GM10266 (cell line): ENCODE measurements around the gene SIRT6.
"Not testable (repeated sequence)": the region's sequence is repeated elsewhere in the genome, so short reads cannot be mapped to it uniquely, and the experiment has no call there.

ENCODE experiments used
- DNase-seq: peaks from one replicate; pipeline ENCODE4 v3.0.0; 2012; ENCODE audit errors: extremely low spot score
- TF ChIP-seq, protein P1 (sequence below): IDR thresholded peaks from 2 replicates; pipeline ENCODE4 v1.5.1; 2012; ENCODE audit warnings: mild to moderate bottlenecking, low read depth; ENCODE audit not compliant: control insufficient read depth, insufficient read depth; ENCODE audit errors: missing control alignments

The SIRT6 gene

DNA sequence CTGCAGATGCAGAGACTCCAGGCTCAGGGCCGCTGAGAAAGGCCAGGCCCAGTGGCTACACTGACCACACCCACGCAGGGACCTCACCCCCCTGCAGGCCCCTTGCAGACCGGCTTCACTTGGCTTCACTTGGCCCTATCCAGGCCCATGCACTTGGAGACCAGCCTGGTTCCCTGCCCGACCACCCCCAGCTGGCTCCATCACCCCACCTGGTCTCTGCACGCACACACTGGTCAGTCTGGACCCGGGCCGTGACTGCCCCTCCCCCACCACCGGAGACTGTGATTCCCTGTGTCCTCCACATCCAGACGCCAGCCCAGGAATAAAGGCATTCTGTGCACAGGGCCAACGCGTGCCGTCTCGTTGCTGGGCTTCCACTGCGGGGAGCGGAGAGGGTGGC, 42.1 kb upstream of the SIRT6 start:
- no peak for DNase-seq
- TF ChIP-seq, protein P1, sequence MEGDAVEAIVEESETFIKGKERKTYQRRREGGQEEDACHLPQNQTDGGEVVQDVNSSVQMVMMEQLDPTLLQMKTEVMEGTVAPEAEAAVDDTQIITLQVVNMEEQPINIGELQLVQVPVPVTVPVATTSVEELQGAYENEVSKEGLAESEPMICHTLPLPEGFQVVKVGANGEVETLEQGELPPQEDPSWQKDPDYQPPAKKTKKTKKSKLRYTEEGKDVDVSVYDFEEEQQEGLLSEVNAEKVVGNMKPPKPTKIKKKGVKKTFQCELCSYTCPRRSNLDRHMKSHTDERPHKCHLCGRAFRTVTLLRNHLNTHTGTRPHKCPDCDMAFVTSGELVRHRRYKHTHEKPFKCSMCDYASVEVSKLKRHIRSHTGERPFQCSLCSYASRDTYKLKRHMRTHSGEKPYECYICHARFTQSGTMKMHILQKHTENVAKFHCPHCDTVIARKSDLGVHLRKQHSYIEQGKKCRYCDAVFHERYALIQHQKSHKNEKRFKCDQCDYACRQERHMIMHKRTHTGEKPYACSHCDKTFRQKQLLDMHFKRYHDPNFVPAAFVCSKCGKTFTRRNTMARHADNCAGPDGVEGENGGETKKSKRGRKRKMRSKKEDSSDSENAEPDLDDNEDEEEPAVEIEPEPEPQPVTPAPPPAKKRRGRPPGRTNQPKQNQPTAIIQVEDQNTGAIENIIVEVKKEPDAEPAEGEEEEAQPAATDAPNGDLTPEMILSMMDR, result no peak

DNA sequence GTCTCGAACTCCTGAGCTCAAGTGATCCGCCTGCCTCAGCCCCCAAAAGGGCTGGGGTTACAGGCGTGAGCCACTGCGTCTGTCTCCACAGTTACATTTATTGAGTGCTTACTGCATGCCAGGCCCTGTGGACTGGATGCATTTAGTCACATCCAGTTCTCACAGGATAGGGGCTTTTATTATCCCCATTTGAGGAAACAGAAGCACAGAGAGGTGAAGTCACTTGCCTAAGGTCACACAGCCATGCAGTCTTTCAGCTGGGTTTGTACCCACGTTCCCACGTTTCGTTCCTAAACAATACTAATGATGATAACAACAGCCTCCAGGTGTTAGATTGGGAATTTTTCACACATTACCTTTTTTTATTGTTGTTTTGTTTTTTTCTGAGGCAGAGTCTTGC, 37.8 kb upstream of the SIRT6 start:
- TF ChIP-seq, protein P1, result no peak

DNA sequence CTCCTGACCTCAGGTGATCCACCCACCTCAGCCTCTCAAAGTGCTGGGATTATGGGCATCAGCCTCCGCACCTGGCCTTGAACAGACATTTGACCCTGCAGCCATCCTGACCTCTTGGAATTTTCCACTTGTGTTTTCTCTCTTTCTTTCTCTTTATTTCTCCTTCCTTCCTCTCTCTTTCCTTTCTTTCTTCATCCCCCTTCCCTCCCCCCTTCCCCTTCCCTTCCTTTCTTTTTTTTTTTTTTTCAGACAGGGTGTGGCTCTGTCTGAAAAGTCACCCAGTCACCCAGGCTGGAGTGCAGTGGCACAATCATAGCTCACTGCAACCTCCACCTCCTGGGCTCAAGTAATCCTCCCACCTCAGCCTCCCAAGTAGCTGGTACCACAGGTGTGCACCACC, 36.2 kb upstream of the SIRT6 start:
- not testable (repeated sequence) for DNase-seq

More for the DNA sequence above, 37.8 kb upstream of the SIRT6 start:
- DNase-seq, result no peak

DNA sequence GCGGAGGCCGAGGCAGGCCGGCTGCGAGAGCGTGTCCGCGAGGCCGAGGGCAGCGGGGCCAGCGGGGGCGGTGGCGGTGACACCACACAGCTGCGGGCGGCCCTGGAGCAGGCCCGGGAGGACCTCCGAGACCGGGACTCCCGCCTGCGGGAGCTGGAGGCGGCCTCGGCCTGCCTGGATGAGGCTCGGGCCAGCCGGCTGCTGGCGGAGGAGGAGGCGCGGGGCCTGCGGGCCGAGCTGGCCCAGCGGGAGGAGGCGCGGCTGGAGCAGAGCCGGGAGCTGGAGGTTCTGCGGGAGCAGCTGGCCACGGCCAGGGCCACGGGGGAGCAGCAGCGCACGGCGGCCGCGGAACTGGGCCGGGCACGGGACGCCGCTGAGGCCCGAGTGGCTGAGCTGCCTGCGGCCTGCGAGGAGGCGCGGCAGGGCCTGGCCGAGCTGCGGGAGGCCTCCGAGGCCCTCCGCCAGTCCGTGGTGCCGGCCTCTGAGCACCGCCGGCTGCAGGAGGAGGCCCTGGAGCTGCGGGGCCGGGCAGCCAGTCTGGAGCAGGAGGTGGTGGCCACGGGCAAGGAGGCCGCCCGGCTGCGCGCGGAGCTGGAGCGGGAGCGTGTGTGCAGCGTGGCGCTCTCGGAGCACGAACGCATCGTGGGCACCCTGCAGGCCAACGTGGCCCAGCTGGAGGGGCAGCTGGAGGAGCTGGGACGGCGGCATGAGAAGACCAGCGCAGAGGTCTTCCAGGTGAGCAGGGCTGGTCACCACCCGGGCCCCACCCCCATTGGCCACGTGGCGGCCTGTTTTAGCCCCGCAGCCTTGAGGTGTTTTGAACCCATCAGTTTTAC, 35.3 kb upstream of the SIRT6 start:
- no peak for DNase-seq
- TF ChIP-seq, protein P1, result no peak

DNA sequence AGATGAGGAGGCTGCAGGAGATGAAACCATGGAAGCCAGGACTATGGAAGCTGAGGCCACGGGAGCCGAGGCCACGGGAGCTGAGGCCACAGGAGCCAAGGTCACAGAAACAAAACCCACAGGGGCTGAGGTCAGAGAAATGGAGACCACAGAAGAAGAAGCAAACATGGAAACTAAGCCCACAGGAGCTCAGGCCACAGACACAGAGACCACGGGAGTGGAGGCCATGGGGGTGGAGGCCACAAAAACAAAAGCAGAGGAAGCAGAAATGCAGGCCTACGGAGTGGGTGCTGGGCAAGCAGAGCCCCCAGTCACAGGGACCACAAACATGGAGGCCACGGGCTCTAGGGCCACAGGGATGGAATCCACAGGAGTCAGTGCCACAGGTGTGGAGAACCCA, 34.5 kb upstream of the SIRT6 start:
- TF ChIP-seq, protein P1, result no peak
- DNase-seq, result no peak

DNA sequence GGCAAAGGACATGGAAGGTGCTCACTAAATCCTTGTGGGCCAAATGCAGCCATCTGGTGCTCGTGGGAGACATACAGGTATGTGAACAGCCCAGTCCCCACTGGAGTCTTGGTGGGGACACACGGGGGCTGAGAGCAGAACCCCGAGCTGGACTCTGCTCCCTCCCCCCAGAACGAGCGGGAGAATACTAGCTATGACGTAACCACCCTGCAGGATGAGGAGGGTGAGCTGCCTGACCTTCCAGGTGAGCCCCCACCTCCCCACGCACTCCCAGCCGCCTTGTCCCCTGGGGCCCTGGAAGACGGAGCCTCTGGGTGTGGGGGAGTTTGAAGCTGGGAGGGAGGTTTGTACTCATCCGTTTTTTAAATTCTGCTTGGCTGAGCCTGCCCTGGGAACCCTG, 33.4 kb upstream of the SIRT6 start:
- DNase-seq, result no peak
- TF ChIP-seq, protein P1, result no peak

DNA sequence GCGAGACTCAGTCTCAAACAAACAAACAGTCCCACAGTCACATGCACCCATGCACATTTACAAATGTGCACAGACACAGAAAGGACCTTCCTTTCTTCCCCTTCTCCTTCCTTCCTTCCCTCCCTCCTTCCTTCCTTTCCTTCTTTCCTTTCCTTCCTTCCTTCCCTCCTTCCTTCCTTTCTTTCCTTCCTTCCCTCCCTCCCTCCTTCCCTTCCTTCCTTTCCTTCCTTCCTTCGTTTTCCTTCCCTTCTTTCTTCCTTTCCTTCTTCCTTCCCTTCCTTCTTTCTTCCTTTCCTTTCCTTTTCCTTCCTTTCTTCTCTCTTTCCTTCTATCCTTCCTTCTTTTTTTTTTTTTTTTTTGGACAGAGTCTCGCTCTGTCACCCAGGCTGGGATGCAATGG, 30.8 kb upstream of the SIRT6 start:
- DNase-seq, result no peak
- TF ChIP-seq, protein P1, result no peak
